WTC11 (cell line): ENCODE results near the gene TMEM14A. TPM values are rescaled to one million over a fixed set of nuclear protein-coding genes. Genes with fewer than 3 reads are reported as not detected.

Experiments
- ATAC-seq: fragments of 200-7000 bp; cut with Tn5 transposase; 2 replicates; pipeline ENCODE4 v1.10.0; 2021; ENCODE audit warnings: mild to moderate bottlenecking, moderate library complexity
- CTCF ChIA-PET: fragments of 300-600 bp; sonication (Branson Sonifier 250); formaldehyde crosslinking; loops from one replicate; lab custom pipeline; 2021; ENCODE audit warnings: antibody characterized with exemption; lab: Charles Lee
- POLR2A ChIA-PET: fragments of 350-600 bp; sonication (Branson Sonifier 250); formaldehyde crosslinking; loops from one replicate; lab custom pipeline; 2021; ENCODE audit warnings: antibody characterized with exemption; lab: Charles Lee
- DNase-seq: peaks from one replicate; pipeline ENCODE4 v3.0.0; 2021; ENCODE audit warnings: low spot score
- H3K27ac Mint-ChIP-seq: 2 replicates; pipeline ENCODE4 v1.8.0; 2021; ENCODE audit warnings: mixed read lengths
- H3K27me3 Mint-ChIP-seq: 2 replicates; pipeline ENCODE4 v1.8.0; 2021; ENCODE audit warnings: low read depth, mild to moderate bottlenecking, moderate library complexity, mixed read lengths
- H3K36me3 Mint-ChIP-seq: 2 replicates; pipeline ENCODE4 v1.8.0; 2021; ENCODE audit warnings: mixed read lengths
- H3K4me1 Mint-ChIP-seq: 2 replicates; pipeline ENCODE4 v1.8.0; 2022; ENCODE audit warnings: mixed read lengths
- H3K4me3 Mint-ChIP-seq: 2 replicates; pipeline ENCODE4 v1.8.0; 2021; ENCODE audit warnings: mild to moderate bottlenecking, moderate library complexity, mixed read lengths
- H3K9me3 Mint-ChIP-seq: 2 replicates; pipeline ENCODE4 v1.8.0; 2021; ENCODE audit warnings: mixed read lengths
- ESRRA ChIP-seq: sonication (generic); formaldehyde crosslinking; IDR thresholded peaks from 2 replicates; pipeline ENCODE4 v1.8.1; 2022; ENCODE audit warnings: mild to moderate bottlenecking, missing genetic modification reagents, borderline replicate concordance
- KAT7 ChIP-seq: sonication (generic); formaldehyde crosslinking; IDR thresholded peaks from 2 replicates; pipeline ENCODE4 v1.8.1; 2023; ENCODE audit warnings: missing genetic modification reagents, mild to moderate bottlenecking, borderline replicate concordance
- MYBL2 ChIP-seq: sonication (generic); formaldehyde crosslinking; IDR thresholded peaks from 2 replicates; pipeline ENCODE4 v1.8.1; 2023; ENCODE audit warnings: mild to moderate bottlenecking, moderate library complexity, missing genetic modification reagents
- NFE2L1 ChIP-seq: sonication (generic); formaldehyde crosslinking; IDR thresholded peaks from 2 replicates; pipeline ENCODE4 v1.8.1; 2023; ENCODE audit warnings: missing genetic modification reagents
- NR1H2 ChIP-seq: sonication (generic); formaldehyde crosslinking; IDR thresholded peaks from 2 replicates; pipeline ENCODE4 v1.9.0; 2021; ENCODE audit warnings: mild to moderate bottlenecking, moderate library complexity, missing genetic modification reagents
- NR2C2 ChIP-seq: sonication (generic); formaldehyde crosslinking; IDR thresholded peaks from 2 replicates; pipeline ENCODE4 v1.8.0; 2022; ENCODE audit warnings: mild to moderate bottlenecking, missing genetic modification reagents
- PRRX2 ChIP-seq: fragments of 250-450 bp; sonication (Bioruptor Pico); IDR thresholded peaks from 2 replicates; pipeline ENCODE4 v1.8.0; 2021; ENCODE audit warnings: mild to moderate bottlenecking
- SP1 ChIP-seq: sonication (generic); formaldehyde crosslinking; conservative IDR thresholded peaks from 2 replicates; pipeline ENCODE4 v1.8.1; 2022; ENCODE audit warnings: missing genetic modification reagents
- TCF7 ChIP-seq: sonication (generic); formaldehyde crosslinking; IDR thresholded peaks from 2 replicates; pipeline ENCODE4 v1.8.0; 2022; ENCODE audit warnings: mild to moderate bottlenecking, low read depth, missing genetic modification reagents, moderate library complexity
- TEAD4 ChIP-seq: sonication (generic); formaldehyde crosslinking; IDR thresholded peaks from 2 replicates; pipeline ENCODE4 v1.8.0; 2022; ENCODE audit warnings: mild to moderate bottlenecking, missing genetic modification reagents
- TP53 ChIP-seq: sonication (generic); formaldehyde crosslinking; IDR thresholded peaks from 2 replicates; pipeline ENCODE4 v1.8.1; 2023; ENCODE audit warnings: mild to moderate bottlenecking, missing genetic modification reagents
- ZNF121 ChIP-seq: sonication (generic); formaldehyde crosslinking; IDR thresholded peaks from 2 replicates; pipeline ENCODE4 v1.8.0; 2023; ENCODE audit warnings: missing genetic modification reagents
- ZNF138 ChIP-seq: sonication (generic); formaldehyde crosslinking; conservative IDR thresholded peaks from 2 replicates; pipeline ENCODE4 v1.8.1; 2022; ENCODE audit warnings: mild to moderate bottlenecking, moderate library complexity, missing genetic modification reagents
- ZNF263 ChIP-seq: sonication (generic); formaldehyde crosslinking; IDR thresholded peaks from 2 replicates; pipeline ENCODE4 v1.8.1; 2022; ENCODE audit warnings: low read depth, mild to moderate bottlenecking, moderate library complexity, missing genetic modification reagents
- ZNF317 ChIP-seq: sonication (generic); formaldehyde crosslinking; IDR thresholded peaks from 2 replicates; pipeline ENCODE4 v1.8.1; 2023; ENCODE audit warnings: low read depth, mild to moderate bottlenecking, moderate library complexity, missing genetic modification reagents, borderline replicate concordance
- ZNF423 ChIP-seq: fragments of 250-450 bp; sonication (Bioruptor Pico); IDR thresholded peaks from 2 replicates; pipeline ENCODE4 v2.1.2; 2022; ENCODE audit warnings: mild to moderate bottlenecking, moderate library complexity
- total RNA-seq: library from RNA; stranded (reverse); gene quantifications from 3 replicates; pipeline ENCODE4 v1.2.3, GENCODE V29; 2021
- TF ChIP-seq, protein P1 (sequence below): fragments of 250-450 bp; sonication (Bioruptor Pico); IDR thresholded peaks from 2 replicates; pipeline ENCODE4 v1.8.0; 2021; ENCODE audit warnings: mild to moderate bottlenecking
- TF ChIP-seq, protein P2 (sequence below): sonication (generic); formaldehyde crosslinking; IDR thresholded peaks from 2 replicates; pipeline ENCODE4 v1.8.0; 2023; ENCODE audit warnings: mild to moderate bottlenecking, missing genetic modification reagents
- TF ChIP-seq, protein P3 (sequence below): sonication (generic); formaldehyde crosslinking; IDR thresholded peaks from 2 replicates; pipeline ENCODE4 v1.8.1; 2023; ENCODE audit warnings: mild to moderate bottlenecking, moderate library complexity, missing genetic modification reagents
- TF ChIP-seq, protein P4 (sequence below): fragments of 250-450 bp; sonication (Bioruptor Pico); IDR thresholded peaks from 2 replicates; pipeline ENCODE4 v1.9.0; 2021; ENCODE audit warnings: mild to moderate bottlenecking
- TF ChIP-seq, protein P5 (sequence below): fragments of 250-450 bp; sonication (Bioruptor Pico); IDR thresholded peaks from 2 replicates; pipeline ENCODE4 v1.9.0; 2021; ENCODE audit warnings: moderate library complexity, mild to moderate bottlenecking, inconsistent platforms, borderline replicate concordance
- TF ChIP-seq, protein P6 (sequence below): sonication (generic); formaldehyde crosslinking; IDR thresholded peaks from 2 replicates; pipeline ENCODE4 v1.8.1; 2023; ENCODE audit warnings: mild to moderate bottlenecking, missing genetic modification reagents

Gene TMEM14A
- total RNA-seq, 1 experiment from 2014 or later = 8.7 TPM

DNA sequence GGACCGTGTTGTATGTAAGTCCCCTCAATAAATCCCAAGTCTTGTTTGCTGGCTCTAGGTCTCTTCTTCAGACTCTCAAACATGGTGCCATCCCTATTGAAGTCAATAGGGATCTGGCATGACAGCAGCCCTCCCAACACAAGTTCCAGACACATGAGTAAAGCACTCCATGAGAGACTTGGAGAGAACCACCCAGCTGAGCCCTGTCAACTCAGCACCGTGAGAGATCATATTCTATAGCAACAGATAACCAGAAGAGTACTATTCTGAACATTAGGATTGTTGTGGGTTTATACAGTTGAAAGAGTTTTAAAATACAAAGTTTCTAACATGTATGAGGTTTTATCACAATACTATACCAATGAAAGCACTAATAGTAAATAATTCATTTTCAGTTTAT, 23.5 kb downstream of the TMEM14A start:
- no peak for TF ChIP-seq ZNF263 (CRISPR knock-in tag)
- TF ChIP-seq, protein P1, sequence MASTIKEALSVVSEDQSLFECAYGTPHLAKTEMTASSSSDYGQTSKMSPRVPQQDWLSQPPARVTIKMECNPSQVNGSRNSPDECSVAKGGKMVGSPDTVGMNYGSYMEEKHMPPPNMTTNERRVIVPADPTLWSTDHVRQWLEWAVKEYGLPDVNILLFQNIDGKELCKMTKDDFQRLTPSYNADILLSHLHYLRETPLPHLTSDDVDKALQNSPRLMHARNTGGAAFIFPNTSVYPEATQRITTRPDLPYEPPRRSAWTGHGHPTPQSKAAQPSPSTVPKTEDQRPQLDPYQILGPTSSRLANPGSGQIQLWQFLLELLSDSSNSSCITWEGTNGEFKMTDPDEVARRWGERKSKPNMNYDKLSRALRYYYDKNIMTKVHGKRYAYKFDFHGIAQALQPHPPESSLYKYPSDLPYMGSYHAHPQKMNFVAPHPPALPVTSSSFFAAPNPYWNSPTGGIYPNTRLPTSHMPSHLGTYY (CRISPR knock-in tag) = no peak
- no peak for TF ChIP-seq NFE2L1 (CRISPR knock-in tag)
- no peak for TF ChIP-seq MYBL2 (CRISPR knock-in tag)
- TF ChIP-seq NR1H2 = no peak
- Mint-ChIP-seq H3K27ac (no peak overlapping the region), H3K4me3 (no peak overlapping the region), H3K4me1 (peaks cover 6% of the 10 kb centered on the region), H3K9me3 (peaks cover 3% of the 10 kb centered on the region; the same call in 1 of the 2 replicates), H3K27me3 (no peaks in the 10 kb centered on the region), H3K36me3 (no peaks in the 10 kb centered on the region)
- DNase-seq (no peak), ATAC-seq (no peak)
- POLR2A ChIA-PET = no interaction called here
- CTCF ChIA-PET = no interaction called here

DNA sequence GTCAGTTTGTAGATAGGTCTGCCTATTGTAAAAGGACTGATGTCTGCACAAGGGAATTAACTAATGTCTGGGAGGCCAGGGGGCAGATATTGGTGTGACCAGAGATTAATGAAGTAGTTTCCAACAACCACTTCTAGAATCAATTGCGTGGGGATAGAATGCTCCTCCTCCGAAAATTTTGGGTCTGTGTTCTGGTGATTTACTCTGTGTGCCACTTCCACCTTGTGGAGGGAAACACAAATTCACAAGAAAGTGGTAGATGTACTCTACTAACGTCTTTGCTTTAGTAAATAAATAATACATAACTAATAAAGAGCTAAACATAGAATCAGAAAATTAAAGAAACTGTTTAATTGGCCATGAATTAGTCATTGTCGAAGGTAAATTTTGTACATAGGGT, 25.5 kb downstream of the TMEM14A start:
- Mint-ChIP-seq H3K4me3 (no peak overlapping the region), H3K27me3 (no peaks in the 10 kb centered on the region), H3K36me3 (no peaks in the 10 kb centered on the region), H3K27ac (no peak overlapping the region), H3K9me3 (peaks cover 3% of the 10 kb centered on the region; the same call in 1 of the 2 replicates), H3K4me1 (peaks cover 6% of the 10 kb centered on the region)
- CTCF ChIA-PET = interaction anchor here (0.6 to 2.0 kb wide), 4 partner anchors 21 to 347 kb away, joined by 3 to 8 read pairs (median 4); no protein-coding TSS in a partner anchor
- DNase-seq (no peak), ATAC-seq (no peak)
- TF ChIP-seq KAT7 (CRISPR knock-in tag) (no peak), ZNF138 (CRISPR knock-in tag) (no peak), ZNF263 (CRISPR knock-in tag) (no peak), ZNF423 (no peak)
- TF ChIP-seq, protein P2, sequence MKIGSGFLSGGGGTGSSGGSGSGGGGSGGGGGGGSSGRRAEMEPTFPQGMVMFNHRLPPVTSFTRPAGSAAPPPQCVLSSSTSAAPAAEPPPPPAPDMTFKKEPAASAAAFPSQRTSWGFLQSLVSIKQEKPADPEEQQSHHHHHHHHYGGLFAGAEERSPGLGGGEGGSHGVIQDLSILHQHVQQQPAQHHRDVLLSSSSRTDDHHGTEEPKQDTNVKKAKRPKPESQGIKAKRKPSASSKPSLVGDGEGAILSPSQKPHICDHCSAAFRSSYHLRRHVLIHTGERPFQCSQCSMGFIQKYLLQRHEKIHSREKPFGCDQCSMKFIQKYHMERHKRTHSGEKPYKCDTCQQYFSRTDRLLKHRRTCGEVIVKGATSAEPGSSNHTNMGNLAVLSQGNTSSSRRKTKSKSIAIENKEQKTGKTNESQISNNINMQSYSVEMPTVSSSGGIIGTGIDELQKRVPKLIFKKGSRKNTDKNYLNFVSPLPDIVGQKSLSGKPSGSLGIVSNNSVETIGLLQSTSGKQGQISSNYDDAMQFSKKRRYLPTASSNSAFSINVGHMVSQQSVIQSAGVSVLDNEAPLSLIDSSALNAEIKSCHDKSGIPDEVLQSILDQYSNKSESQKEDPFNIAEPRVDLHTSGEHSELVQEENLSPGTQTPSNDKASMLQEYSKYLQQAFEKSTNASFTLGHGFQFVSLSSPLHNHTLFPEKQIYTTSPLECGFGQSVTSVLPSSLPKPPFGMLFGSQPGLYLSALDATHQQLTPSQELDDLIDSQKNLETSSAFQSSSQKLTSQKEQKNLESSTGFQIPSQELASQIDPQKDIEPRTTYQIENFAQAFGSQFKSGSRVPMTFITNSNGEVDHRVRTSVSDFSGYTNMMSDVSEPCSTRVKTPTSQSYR = no peak
- POLR2A ChIA-PET = no interaction called here

DNA sequence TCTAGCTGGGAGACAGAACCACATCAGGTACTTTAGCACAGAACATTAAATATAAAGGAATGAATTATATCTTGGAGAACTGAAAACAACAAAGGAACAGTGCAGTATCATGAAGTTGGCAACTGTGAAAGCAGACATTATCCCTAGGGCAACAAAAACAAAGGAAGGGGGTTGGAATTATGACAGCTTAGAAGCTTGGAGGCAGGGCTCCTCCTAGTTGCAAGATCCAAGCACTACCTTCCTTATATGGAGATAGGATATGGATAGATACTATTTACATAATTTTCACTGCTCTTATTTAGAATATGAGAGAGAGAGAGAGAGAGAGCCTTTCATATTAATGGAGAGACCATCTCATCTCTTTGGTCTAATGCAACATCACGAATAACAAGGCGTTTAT, 27.0 kb downstream of the TMEM14A start:
- POLR2A ChIA-PET = no interaction called here
- CTCF ChIA-PET = interaction anchor here (0.6 to 2.0 kb wide), 2 partner anchors 46 to 290 kb away, joined by 3 to 8 read pairs; no protein-coding TSS in a partner anchor
- peak; percentile 56 for ATAC-seq
- TF ChIP-seq TP53 = no peak
- TF ChIP-seq, protein P3, sequence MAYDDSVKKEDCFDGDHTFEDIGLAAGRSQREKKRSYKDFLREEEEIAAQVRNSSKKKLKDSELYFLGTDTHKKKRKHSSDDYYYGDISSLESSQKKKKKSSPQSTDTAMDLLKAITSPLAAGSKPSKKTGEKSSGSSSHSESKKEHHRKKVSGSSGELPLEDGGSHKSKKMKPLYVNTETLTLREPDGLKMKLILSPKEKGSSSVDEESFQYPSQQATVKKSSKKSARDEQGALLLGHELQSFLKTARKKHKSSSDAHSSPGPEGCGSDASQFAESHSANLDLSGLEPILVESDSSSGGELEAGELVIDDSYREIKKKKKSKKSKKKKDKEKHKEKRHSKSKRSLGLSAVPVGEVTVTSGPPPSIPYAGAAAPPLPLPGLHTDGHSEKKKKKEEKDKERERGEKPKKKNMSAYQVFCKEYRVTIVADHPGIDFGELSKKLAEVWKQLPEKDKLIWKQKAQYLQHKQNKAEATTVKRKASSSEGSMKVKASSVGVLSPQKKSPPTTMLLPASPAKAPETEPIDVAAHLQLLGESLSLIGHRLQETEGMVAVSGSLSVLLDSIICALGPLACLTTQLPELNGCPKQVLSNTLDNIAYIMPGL (CRISPR knock-in tag) = no peak
- TF ChIP-seq ZNF423 = no peak
- TF ChIP-seq, protein P4, sequence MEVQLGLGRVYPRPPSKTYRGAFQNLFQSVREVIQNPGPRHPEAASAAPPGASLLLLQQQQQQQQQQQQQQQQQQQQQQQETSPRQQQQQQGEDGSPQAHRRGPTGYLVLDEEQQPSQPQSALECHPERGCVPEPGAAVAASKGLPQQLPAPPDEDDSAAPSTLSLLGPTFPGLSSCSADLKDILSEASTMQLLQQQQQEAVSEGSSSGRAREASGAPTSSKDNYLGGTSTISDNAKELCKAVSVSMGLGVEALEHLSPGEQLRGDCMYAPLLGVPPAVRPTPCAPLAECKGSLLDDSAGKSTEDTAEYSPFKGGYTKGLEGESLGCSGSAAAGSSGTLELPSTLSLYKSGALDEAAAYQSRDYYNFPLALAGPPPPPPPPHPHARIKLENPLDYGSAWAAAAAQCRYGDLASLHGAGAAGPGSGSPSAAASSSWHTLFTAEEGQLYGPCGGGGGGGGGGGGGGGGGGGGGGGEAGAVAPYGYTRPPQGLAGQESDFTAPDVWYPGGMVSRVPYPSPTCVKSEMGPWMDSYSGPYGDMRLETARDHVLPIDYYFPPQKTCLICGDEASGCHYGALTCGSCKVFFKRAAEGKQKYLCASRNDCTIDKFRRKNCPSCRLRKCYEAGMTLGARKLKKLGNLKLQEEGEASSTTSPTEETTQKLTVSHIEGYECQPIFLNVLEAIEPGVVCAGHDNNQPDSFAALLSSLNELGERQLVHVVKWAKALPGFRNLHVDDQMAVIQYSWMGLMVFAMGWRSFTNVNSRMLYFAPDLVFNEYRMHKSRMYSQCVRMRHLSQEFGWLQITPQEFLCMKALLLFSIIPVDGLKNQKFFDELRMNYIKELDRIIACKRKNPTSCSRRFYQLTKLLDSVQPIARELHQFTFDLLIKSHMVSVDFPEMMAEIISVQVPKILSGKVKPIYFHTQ = no peak
- TF ChIP-seq, protein P5, sequence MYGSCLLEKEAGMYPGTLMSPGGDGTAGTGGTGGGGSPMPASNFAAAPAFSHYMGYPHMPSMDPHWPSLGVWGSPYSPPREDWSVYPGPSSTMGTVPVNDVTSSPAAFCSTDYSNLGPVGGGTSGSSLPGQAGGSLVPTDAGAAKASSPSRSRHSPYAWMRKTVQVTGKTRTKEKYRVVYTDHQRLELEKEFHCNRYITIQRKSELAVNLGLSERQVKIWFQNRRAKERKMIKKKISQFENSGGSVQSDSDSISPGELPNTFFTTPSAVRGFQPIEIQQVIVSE (CRISPR knock-in tag) = no peak
- TF ChIP-seq TEAD4 (CRISPR knock-in tag) = no peak
- TF ChIP-seq ESRRA (CRISPR knock-in tag) = no peak
- no peak for TF ChIP-seq ZNF121 (CRISPR knock-in tag)
- no peak for TF ChIP-seq NR2C2
- no peak for TF ChIP-seq PRRX2 (CRISPR knock-in tag)
- no peak for TF ChIP-seq TCF7
- no peak for TF ChIP-seq ZNF263 (CRISPR knock-in tag)
- TF ChIP-seq, protein P6, sequence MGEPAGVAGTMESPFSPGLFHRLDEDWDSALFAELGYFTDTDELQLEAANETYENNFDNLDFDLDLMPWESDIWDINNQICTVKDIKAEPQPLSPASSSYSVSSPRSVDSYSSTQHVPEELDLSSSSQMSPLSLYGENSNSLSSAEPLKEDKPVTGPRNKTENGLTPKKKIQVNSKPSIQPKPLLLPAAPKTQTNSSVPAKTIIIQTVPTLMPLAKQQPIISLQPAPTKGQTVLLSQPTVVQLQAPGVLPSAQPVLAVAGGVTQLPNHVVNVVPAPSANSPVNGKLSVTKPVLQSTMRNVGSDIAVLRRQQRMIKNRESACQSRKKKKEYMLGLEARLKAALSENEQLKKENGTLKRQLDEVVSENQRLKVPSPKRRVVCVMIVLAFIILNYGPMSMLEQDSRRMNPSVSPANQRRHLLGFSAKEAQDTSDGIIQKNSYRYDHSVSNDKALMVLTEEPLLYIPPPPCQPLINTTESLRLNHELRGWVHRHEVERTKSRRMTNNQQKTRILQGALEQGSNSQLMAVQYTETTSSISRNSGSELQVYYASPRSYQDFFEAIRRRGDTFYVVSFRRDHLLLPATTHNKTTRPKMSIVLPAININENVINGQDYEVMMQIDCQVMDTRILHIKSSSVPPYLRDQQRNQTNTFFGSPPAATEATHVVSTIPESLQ (CRISPR knock-in tag) = no peak
- TF ChIP-seq SP1 = no peak
- no peak for TF ChIP-seq ZNF317 (CRISPR knock-in tag)

More for the DNA sequence above, 27.0 kb downstream of the TMEM14A start:
- Mint-ChIP-seq H3K4me1 (peaks cover 6% of the 10 kb centered on the region), H3K27ac (0 out of 2 replicates have a peak overlapping the region, but pooled peaks have one; percentile 12), H3K36me3 (no peaks in the 10 kb centered on the region), H3K27me3 (no peaks in the 10 kb centered on the region), H3K4me3 (no peak overlapping the region), H3K9me3 (peaks cover 3% of the 10 kb centered on the region; the same call in 1 of the 2 replicates)
- no peak for DNase-seq
